Skeletal muscle satellite cell (primary cell): ENCODE results near the gene ITPR1.

Experiments used
- H3K27me3 ChIP-seq: 2 replicates; pipeline ENCODE4 v1.7.0; 2013; ENCODE audit warnings: low read length; ENCODE audit not compliant: control insufficient read depth, insufficient read depth
- H3K36me3 ChIP-seq: 2 replicates; pipeline ENCODE4 v1.7.0; 2013; ENCODE audit warnings: mild to moderate bottlenecking, control low read depth, low read length; ENCODE audit not compliant: insufficient read depth
- H3K4me1 ChIP-seq: 2 replicates; pipeline ENCODE4 v1.7.0; 2013; ENCODE audit warnings: low read length; ENCODE audit not compliant: control insufficient read depth, insufficient read depth
- H3K4me2 ChIP-seq: 2 replicates; pipeline ENCODE4 v1.7.0; 2013; ENCODE audit warnings: mild to moderate bottlenecking, low read length
- H3K4me3 ChIP-seq: 2 replicates; pipeline ENCODE4 v1.7.0; 2013; ENCODE audit warnings: low read length
- H3K9ac ChIP-seq: 2 replicates; pipeline ENCODE4 v1.7.0; 2013; ENCODE audit warnings: mild to moderate bottlenecking, low read depth, low read length, moderate library complexity
- H3K9me3 ChIP-seq: replicated peaks from 2 replicates; pipeline ENCODE4 v1.7.0; 2013; ENCODE audit warnings: mild to moderate bottlenecking, control low read depth, low read length

Gene ITPR1

GRCh38 chr3:4614927-4615326, 121.8 kb downstream of the ITPR1 start:
- Histone ChIP-seq H3K27me3 (peaks cover 7% of the 10 kb centered on the region), H3K9me3 (no peaks in the 10 kb centered on the region), H3K36me3 (no peaks in the 10 kb centered on the region), H3K9ac (no peak overlapping the region), H3K4me2 (no peak overlapping the region), H3K4me3 (no peak overlapping the region), H3K4me1 (no peaks in the 10 kb centered on the region)

DNA sequence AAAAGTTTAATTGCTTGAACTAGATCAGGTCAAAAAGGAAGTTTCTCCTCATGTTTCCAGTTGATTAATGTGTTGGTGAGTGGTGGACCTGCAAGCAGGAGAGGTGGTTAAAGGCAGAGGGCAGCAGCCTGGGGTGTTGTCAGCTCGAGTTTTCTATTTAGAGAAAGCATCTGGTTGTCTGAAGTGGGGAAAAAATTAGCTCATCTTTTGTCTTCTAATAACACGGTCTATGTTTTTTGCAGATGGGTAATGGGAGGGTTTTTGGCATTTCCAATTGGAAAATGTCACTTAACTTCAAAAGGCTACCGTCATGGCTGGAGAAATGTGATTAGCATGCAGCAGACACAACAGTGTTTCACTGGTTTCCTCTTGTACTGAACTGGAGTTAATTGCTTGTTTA, 122.6 kb downstream of the ITPR1 start:
- Histone ChIP-seq H3K4me2 (no peak overlapping the region), H3K9me3 (no peaks in the 10 kb centered on the region), H3K27me3 (peaks cover 12% of the 10 kb centered on the region), H3K4me1 (no peaks in the 10 kb centered on the region), H3K36me3 (no peaks in the 10 kb centered on the region), H3K9ac (no peak overlapping the region), H3K4me3 (no peak overlapping the region)

DNA sequence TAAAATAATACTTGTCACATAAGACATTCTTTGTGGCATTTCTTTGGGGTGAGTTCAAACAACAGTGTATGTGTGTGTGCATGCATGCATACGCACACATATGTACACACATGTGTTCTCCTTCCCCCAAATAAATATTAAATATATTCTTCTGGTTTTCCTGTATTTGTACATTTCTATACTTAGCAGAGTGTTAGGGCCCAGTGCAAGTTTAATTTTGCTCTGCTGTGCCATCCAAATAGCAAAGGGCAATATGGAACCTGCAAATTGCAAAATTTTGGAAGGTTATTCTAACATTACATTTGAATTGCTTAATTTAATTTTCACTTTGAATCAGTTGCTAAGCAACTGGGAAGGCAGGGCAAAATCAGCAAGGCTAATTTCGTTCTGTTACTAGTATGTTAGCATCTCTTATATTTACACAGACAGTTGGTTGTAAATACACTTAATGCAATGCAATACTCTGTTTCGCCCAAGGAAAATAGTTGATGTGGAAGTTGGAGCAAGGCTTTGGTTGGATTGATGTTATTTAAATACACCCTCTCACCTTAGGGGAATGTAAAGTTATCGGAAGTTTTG, 130.4 kb downstream of the ITPR1 start:
- H3K4me3 ChIP-seq, result no peak overlapping the region
- H3K4me2 ChIP-seq, result no peak overlapping the region
- no peak overlapping the region for H3K9ac ChIP-seq
- no peaks in the 10 kb centered on the region for H3K36me3 ChIP-seq
- no peaks in the 10 kb centered on the region for H3K4me1 ChIP-seq
- peaks cover 5% of the 10 kb centered on the region for H3K27me3 ChIP-seq
- H3K9me3 ChIP-seq, result no peaks in the 10 kb centered on the region

GRCh38 chr3:4627651-4628375, 134.7 kb downstream of the ITPR1 start:
- no peak overlapping the region for H3K4me2 ChIP-seq
- no peaks in the 10 kb centered on the region for H3K4me1 ChIP-seq
- H3K9me3 ChIP-seq, result no peaks in the 10 kb centered on the region
- no peaks in the 10 kb centered on the region for H3K36me3 ChIP-seq
- H3K4me3 ChIP-seq, result no peak overlapping the region
- H3K9ac ChIP-seq, result no peak overlapping the region
- no peaks in the 10 kb centered on the region for H3K27me3 ChIP-seq

DNA sequence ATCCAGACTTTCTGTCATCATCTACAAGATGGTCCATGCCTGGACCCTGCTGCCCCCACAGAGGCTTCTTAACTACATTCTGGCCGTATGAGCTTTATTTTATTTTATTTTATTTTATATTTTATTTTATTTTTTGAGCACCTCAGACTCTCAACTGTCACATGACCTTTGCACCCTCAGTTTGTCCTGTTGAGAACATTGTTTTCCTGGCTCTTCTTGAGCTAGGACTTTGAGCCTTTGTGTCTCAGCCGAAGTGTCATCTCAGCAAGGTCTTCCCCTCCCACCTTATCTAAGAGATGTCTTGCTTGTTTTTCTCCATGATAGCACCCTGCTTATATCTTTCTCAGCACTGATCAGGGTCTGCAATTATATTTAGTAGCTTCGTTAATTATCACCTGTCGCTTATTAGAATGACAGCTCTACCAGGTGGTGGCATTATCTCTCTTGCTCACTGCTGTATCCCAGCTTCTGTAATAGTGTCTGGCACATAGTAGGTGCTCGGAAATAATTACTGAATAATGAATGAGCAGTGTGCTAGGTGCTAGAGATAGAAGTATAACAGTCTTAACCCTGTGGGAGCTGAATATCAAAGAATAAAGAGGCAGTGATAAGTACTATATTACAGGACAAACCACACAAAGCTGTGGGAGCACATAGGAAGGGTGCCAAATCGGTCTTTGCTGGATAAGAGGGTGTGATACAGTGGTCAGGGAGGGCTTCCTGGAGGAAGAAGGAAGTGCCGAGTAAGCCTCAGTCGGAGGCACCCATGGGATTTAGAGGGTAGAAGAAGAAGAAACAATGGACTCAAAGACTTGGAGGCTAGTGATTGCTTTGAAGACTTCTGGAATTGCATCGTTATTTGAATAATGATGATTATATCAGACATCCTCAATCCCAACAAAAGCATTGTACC, 136.2 kb downstream of the ITPR1 start:
- Histone ChIP-seq H3K27me3 (no peaks in the 10 kb centered on the region), H3K9ac (no peak overlapping the region), H3K4me3 (no peak overlapping the region), H3K9me3 (no peaks in the 10 kb centered on the region), H3K4me2 (no peak overlapping the region), H3K4me1 (no peaks in the 10 kb centered on the region), H3K36me3 (no peaks in the 10 kb centered on the region)

DNA sequence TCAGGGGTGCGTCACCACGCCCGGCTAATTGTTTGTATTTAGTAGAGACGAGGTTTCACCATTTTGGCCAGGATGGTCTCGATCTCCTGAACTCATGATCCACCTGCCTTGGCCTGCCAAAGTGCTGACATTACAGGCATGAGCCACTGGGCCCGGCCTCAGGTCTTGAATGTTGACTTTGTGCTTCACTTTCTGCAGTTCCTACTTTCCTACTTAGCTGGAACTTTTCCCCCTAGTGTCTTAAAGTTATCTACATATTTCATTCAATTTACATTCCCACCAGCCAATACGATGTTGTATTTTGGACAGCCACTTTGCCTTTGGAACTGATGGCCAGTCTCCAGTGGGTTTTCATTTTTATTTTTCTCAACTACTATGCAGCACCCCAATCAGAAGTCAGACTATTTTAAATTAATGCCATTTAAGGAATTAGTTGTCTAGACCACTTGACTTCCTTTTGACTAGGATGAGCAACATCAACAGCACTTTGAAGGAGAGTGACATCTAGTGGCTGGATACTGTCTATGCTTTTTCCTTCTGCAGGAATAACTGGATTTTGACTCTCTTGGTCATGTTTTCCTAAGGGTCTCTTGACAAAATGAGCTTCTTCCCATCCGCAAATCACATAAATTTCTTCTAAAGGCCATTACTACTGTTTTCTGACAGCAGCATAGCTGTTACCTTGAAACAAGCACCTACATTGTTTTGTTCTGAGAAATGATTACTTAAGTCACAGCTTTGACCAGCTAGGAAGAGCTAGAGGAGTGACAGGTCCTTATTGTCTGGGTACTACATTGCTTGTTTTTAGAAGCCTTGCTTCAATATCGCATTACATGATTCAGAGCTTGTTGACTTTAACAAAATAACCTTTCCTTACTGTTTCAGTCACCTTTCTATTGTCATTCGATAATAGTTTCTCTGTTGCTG, 140.2 kb downstream of the ITPR1 start:
- Histone ChIP-seq H3K9ac (no peak overlapping the region), H3K4me1 (no peaks in the 10 kb centered on the region), H3K27me3 (peaks cover 10% of the 10 kb centered on the region), H3K4me2 (no peak overlapping the region), H3K36me3 (no peaks in the 10 kb centered on the region), H3K9me3 (no peaks in the 10 kb centered on the region), H3K4me3 (no peak overlapping the region)

DNA sequence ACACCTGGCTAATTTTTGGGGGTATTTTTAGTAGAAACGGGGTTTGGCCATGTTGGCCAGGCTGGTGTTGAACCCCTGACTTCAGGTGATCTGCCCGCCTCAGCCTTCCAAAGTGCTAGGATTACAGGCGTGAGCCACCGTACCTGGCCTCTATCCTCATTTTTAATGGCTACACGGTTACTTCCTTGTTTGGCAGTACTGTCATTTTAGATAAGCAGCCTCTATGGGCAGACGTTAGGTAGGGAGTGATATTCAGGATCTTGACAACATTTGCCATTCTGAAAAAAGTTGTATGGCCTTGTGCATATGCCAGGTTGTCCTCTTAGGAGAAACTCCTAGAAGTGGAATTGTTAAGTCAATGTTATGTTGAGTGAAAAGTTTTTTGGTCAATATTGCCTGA, 141.7 kb downstream of the ITPR1 start:
- H3K9ac ChIP-seq, result no peak overlapping the region
- no peaks in the 10 kb centered on the region for H3K9me3 ChIP-seq
- no peaks in the 10 kb centered on the region for H3K36me3 ChIP-seq
- H3K4me3 ChIP-seq, result no peak overlapping the region
- H3K4me1 ChIP-seq, result no peaks in the 10 kb centered on the region
- H3K4me2 ChIP-seq, result no peak overlapping the region
- H3K27me3 ChIP-seq, result peaks cover 10% of the 10 kb centered on the region

DNA sequence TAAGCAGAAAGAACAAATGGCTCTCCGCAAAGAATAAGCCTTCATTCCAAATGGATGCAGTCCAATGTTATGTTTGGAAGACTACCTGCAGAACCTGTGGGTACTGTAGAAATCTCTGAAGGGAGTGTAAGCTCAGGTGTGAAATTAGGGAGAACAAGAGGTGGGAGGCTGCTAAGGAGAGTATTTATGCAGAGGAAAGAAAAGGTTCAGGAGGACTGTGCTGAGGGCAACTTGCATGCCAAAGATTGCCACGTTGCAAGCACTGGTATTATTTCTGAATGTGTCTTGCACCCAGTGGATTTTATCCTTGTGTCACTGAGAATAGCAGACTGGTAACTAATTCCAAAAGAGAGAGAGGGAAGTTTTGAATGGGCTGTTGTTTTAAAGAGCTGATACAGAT, 144.1 kb downstream of the ITPR1 start:
- H3K9ac ChIP-seq, result no peak overlapping the region
- no peaks in the 10 kb centered on the region for H3K9me3 ChIP-seq
- H3K27me3 ChIP-seq, result peaks cover 10% of the 10 kb centered on the region
- no peaks in the 10 kb centered on the region for H3K4me1 ChIP-seq
- H3K36me3 ChIP-seq, result no peaks in the 10 kb centered on the region
- no peak overlapping the region for H3K4me3 ChIP-seq
- no peak overlapping the region for H3K4me2 ChIP-seq

DNA sequence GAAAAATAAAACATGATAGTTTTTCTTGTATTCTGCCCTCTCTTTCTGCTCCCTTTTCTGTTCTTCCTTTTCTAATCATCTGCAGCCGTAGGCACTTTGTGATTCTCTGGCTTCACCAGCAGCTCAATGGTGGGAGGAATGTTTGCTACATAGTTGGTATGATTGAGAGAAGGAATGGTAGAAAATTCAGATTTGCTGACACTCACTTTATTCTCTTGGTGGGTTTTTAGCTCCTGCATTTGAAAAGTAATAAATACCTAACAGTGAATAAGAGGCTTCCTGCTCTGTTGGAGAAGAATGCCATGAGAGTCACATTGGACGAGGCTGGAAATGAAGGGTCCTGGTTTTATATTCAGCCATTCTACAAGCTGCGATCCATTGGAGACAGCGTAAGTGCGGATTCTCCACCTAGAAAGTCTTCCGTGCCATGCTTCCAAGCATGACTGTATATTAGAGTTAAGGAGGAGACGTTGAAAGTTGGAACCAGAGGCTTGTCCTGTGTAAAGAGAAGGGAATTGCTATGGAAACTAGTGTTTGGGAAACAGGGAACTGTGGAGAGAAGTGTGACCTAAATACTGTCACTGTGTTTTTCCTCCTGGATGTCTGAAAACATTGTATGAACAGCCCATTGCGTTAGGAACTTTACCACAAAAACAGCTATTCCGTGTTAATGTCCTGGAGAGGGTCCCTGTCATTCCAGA, 148.9 kb downstream of the ITPR1 start:
- Histone ChIP-seq H3K9ac (no peak overlapping the region), H3K36me3 (no peaks in the 10 kb centered on the region), H3K4me3 (no peak overlapping the region), H3K9me3 (no peaks in the 10 kb centered on the region), H3K4me2 (no peak overlapping the region), H3K4me1 (no peaks in the 10 kb centered on the region), H3K27me3 (peaks cover 10% of the 10 kb centered on the region)

DNA sequence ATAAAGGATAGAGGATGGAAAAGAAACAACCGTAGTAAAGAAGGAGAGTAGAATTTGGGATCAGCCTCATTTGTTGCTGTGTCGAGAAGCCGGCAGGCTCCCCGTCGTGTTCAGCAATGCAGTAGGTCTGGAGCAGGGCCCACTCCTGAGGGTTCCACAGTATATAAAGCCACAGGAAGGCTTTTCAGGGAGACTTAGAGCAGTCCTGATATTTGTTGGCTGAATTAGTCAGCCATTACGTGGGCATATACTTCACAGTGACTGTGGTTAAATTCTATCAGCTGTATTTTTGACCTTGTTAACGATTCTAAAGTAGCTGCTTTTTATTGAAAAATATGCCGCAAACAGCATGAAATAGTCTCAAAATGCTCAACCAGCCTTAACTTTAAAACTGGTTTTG, 149.5 kb downstream of the ITPR1 start:
- H3K4me3 ChIP-seq, result no peak overlapping the region
- H3K27me3 ChIP-seq, result peaks cover 4% of the 10 kb centered on the region
- no peaks in the 10 kb centered on the region for H3K4me1 ChIP-seq
- no peak overlapping the region for H3K4me2 ChIP-seq
- H3K9me3 ChIP-seq, result no peaks in the 10 kb centered on the region
- no peaks in the 10 kb centered on the region for H3K36me3 ChIP-seq
- no peak overlapping the region for H3K9ac ChIP-seq
